ENCODE results near the gene CLIC5.

The CLIC5 gene

GRCh38 chr6:45964300-45964699 is 51.4 kb downstream of the CLIC5 start:
- no peak for DNase-seq (ENCODE audit: low spot score)

GRCh38 chr6:45963896-45964295 is 51.8 kb downstream of the CLIC5 start:
- DNase-seq (ENCODE audit: low spot score) = no peak

- DNase-seq (ENCODE audit: low spot score) = no peak
Measured at GRCh38 chr6:45961125-45961524, 54.5 kb downstream of the CLIC5 start.

GRCh38 chr6:45959534-45960145 is 56.0 kb downstream of the CLIC5 start:
- DNase-seq (ENCODE audit: low spot score) = no peak

- no peak for DNase-seq (ENCODE audit: low spot score)
Measured at GRCh38 chr6:45956663-45957062, 59.0 kb downstream of the CLIC5 start.

GRCh38 chr6:45956176-45956575 is 59.5 kb downstream of the CLIC5 start:
- DNase-seq (ENCODE audit: low spot score) = no peak

GRCh38 chr6:45955597-45955996 is 60.1 kb downstream of the CLIC5 start:
- no peak for DNase-seq (ENCODE audit: low spot score)

- no peak for DNase-seq (ENCODE audit: low spot score)
Measured at GRCh38 chr6:45952546-45952945, 63.1 kb downstream of the CLIC5 start.

- DNase-seq (ENCODE audit: low spot score) = no peak
Measured at GRCh38 chr6:45952168-45952529, 63.5 kb downstream of the CLIC5 start.

GRCh38 chr6:45951321-45952167 is 64.1 kb downstream of the CLIC5 start:
- no peak for DNase-seq (ENCODE audit: low spot score)

GRCh38 chr6:45949256-45949655 is 66.4 kb downstream of the CLIC5 start:
- DNase-seq (ENCODE audit: low spot score) = no peak

GRCh38 chr6:45947807-45948206 is 67.9 kb downstream of the CLIC5 start:
- DNase-seq (ENCODE audit: low spot score) = no peak

- DNase-seq (ENCODE audit: low spot score) = no peak
Measured at GRCh38 chr6:45946887-45947286, 68.8 kb downstream of the CLIC5 start.

GRCh38 chr6:45946352-45946751 is 69.3 kb downstream of the CLIC5 start:
- DNase-seq (ENCODE audit: low spot score) = no peak

- no peak for DNase-seq (ENCODE audit: low spot score)
Measured at GRCh38 chr6:45942953-45943352, 72.7 kb downstream of the CLIC5 start.

GRCh38 chr6:45933855-45934254 is 81.8 kb downstream of the CLIC5 start:
- DNase-seq (ENCODE audit: low spot score) = no peak

- DNase-seq (ENCODE audit: low spot score) = no peak
Measured at GRCh38 chr6:45931232-45931631, 84.4 kb downstream of the CLIC5 start.

- DNase-seq (ENCODE audit: low spot score) = peak; percentile 57
Measured at GRCh38 chr6:45930420-45931040, 85.1 kb downstream of the CLIC5 start.

- no peak for DNase-seq (ENCODE audit: low spot score)
Measured at GRCh38 chr6:45929421-45930361, 86.0 kb downstream of the CLIC5 start.

GRCh38 chr6:45928721-45929305 is 86.8 kb downstream of the CLIC5 start:
- DNase-seq (ENCODE audit: low spot score) = no peak

- no peak for DNase-seq (ENCODE audit: low spot score)
Measured at GRCh38 chr6:45927421-45928320, 88.0 kb downstream of the CLIC5 start.

Measured in pons (tissue), 1 donor.